GM20000 (cell line): ENCODE results near the gene BMPR1A.

Experiments used
- DNase-seq: peaks from one replicate; pipeline ENCODE4 v3.0.0; 2012; ENCODE audit warnings: low spot score
- CTCF ChIP-seq: IDR thresholded peaks from 2 replicates; pipeline ENCODE4 v1.5.1; 2012; ENCODE audit warnings: mild to moderate bottlenecking, control low read depth; ENCODE audit errors: extremely low read depth, missing control alignments

Gene BMPR1A

GRCh38 chr10:86710987-86711512 lies 45.4 kb upstream of the BMPR1A start:
- peak; percentile 97 for DNase-seq
- TF ChIP-seq CTCF = peak; percentile 73

- no peak for TF ChIP-seq CTCF
- DNase-seq = peak; percentile 90
Observed at GRCh38 chr10:86711513-86712316, 44.7 kb upstream of the BMPR1A start.

DNA sequence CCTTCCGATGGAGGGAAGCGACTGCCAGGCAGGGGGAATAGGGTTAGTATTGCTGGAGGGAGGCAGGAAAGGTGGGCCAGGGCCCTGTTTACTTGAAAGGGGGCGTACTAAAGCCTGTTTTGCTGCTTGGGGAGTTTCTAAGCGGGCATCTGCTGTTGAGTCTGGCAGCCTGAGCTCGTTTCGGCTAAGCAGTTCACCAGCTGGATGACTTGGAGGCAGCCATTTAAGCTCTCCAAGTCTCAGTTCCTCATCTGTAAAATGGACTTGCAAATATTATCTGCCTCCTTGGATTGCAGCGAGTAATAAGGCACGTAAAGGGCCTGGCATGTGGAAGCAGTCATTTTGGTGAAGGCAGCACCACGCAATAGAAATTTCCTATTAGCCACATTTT lies 44.1 kb upstream of the BMPR1A start:
- DNase-seq = peak; percentile 85

GRCh38 chr10:86715156-86715795 lies 41.1 kb upstream of the BMPR1A start:
- no peak for TF ChIP-seq CTCF
- DNase-seq = no peak

More for the DNA sequence above, 44.1 kb upstream of the BMPR1A start:
- TF ChIP-seq CTCF = no peak

DNA sequence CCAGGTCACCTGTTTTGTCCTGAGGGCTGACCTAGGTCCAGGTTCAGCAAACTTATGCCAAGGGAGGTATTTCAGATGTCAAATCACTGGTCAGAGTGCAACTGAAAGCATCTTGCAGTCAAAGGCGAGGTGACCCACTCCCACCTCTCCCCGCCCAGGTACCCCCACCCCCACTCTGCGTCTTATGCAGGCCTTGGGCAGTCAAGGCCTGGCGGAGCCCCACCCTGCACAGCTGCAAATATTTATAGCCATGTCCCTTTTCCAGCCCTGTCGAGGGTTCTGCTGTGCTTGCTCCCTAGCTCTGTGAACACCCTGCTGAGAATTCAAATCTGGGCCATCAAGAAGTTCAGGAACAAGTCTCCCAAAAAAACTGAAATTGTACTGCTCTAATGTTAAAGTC lies 40.6 kb upstream of the BMPR1A start:
- DNase-seq = no peak
- TF ChIP-seq CTCF = no peak

- DNase-seq = no peak
- TF ChIP-seq CTCF = no peak
Observed at GRCh38 chr10:86716466-86716865, 40.0 kb upstream of the BMPR1A start.

DNA sequence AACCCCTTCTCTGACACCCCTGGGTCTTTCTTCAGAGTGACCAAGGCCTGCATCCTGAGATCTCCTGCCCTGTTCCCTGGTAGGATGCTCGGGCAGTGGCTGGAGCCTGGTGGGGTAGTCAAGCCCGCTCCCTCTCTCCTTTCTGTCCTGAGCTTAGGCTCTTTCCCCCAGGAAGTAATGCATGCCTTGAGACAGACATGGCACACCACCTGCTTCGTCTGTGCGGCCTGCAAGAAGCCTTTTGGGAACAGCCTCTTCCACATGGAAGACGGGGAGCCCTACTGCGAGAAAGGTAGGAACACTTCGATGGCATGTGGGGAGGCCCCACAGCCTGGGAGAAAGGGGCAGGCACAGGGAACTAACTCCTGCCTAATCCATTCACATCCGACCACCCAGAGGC lies 37.9 kb upstream of the BMPR1A start:
- DNase-seq = no peak
- TF ChIP-seq CTCF = no peak
